Nephron (organoid): ENCODE results near the gene NIT1.
A peak's percentile ranks its signal among the peaks of the same experiment; 100 is the strongest.
"Not testable (repeated sequence)": the region's sequence is repeated elsewhere in the genome, so short reads cannot be mapped to it uniquely, and the experiment has no call there.

Experiments
- H3K27ac Mint-ChIP-seq, 3 experiments: 2 replicates each; pipeline ENCODE4 v1.8.0; 2020; ENCODE audit warnings: mixed read lengths in 3 of 3, mild to moderate bottlenecking in 2 of 3, moderate library complexity in 1 of 3
- H3K27me3 Mint-ChIP-seq: 2 replicates; pipeline ENCODE4 v1.8.0; 2021; ENCODE audit warnings: low read depth, mild to moderate bottlenecking, moderate library complexity, mixed read lengths
- H3K36me3 Mint-ChIP-seq: 2 replicates; pipeline ENCODE4 v1.8.0; 2020; ENCODE audit warnings: low read depth, mixed read lengths
- H3K4me1 Mint-ChIP-seq: 2 replicates; pipeline ENCODE4 v1.8.0; 2020; ENCODE audit warnings: mixed read lengths
- H3K4me3 Mint-ChIP-seq, 3 experiments: 2 replicates each; pipeline ENCODE4 v1.8.0; 2020; ENCODE audit warnings: mild to moderate bottlenecking in 3 of 3, mixed read lengths in 3 of 3, moderate library complexity in 2 of 3
- H3K9me3 Mint-ChIP-seq: 2 replicates; pipeline ENCODE4 v1.8.0; 2020; ENCODE audit warnings: mixed read lengths
- CTCF ChIP-seq, 3 experiments: fragments of 200-600 bp; sonication (generic); IDR thresholded peaks; one replicate each; pipeline ENCODE4 v1.5.0; 2021; ENCODE audit warnings: antibody characterized with exemption in 3 of 3; ENCODE audit not compliant: unreplicated experiment in 3 of 3

Gene NIT1

GRCh38 chr1:161111527-161111926 lies 6.4 kb upstream of the NIT1 start:
- Mint-ChIP-seq H3K27ac (no peak overlapping the region), H3K27me3 (no peaks in the 10 kb centered on the region), H3K9me3 (no peaks in the 10 kb centered on the region), H3K4me3 (no peak overlapping the region), H3K4me1 (peaks cover 8% of the 10 kb centered on the region), H3K36me3 (peaks cover 9% of the 10 kb centered on the region)
- TF ChIP-seq CTCF (IDR thresholded peaks at IDR 0.05; ENCODE audit: unreplicated experiment in 3 of 3), result no peak

- peaks cover 29% of the 10 kb centered on the region for H3K4me1 Mint-ChIP-seq
- no peak overlapping the region for H3K4me3 Mint-ChIP-seq
- no peaks in the 10 kb centered on the region for H3K9me3 Mint-ChIP-seq
- no peak overlapping the region for H3K27ac Mint-ChIP-seq
- peaks cover 5% of the 10 kb centered on the region for H3K36me3 Mint-ChIP-seq
- no peak for TF ChIP-seq CTCF (IDR thresholded peaks at IDR 0.05; ENCODE audit: unreplicated experiment in 3 of 3)
- H3K27me3 Mint-ChIP-seq, result no peaks in the 10 kb centered on the region
Observed at GRCh38 chr1:161113915-161114314, 4.0 kb upstream of the NIT1 start.

GRCh38 chr1:161114556-161114955 lies 3.3 kb upstream of the NIT1 start:
- H3K4me3 Mint-ChIP-seq, result no peak overlapping the region
- H3K9me3 Mint-ChIP-seq, result no peaks in the 10 kb centered on the region
- H3K36me3 Mint-ChIP-seq, result peaks cover 4% of the 10 kb centered on the region
- peaks cover 35% of the 10 kb centered on the region for H3K4me1 Mint-ChIP-seq
- no peaks in the 10 kb centered on the region for H3K27me3 Mint-ChIP-seq
- no peak for TF ChIP-seq CTCF (IDR thresholded peaks at IDR 0.05; ENCODE audit: unreplicated experiment in 3 of 3)
- no peak overlapping the region for H3K27ac Mint-ChIP-seq

GRCh38 chr1:161115132-161115711 lies 2.7 kb upstream of the NIT1 start:
- TF ChIP-seq CTCF (IDR thresholded peaks at IDR 0.05; ENCODE audit: unreplicated experiment in 3 of 3), result no peak
- Mint-ChIP-seq H3K27me3 (no peaks in the 10 kb centered on the region), H3K9me3 (no peaks in the 10 kb centered on the region), H3K36me3 (peaks cover 10% of the 10 kb centered on the region), H3K4me1 (peaks cover 41% of the 10 kb centered on the region), H3K4me3 (peak overlapping the region; percentile 95 to 98 (median 97)), H3K27ac (peak overlapping the region in 1 of 3 experiments; percentile 50)

- H3K36me3 Mint-ChIP-seq, result peaks cover 14% of the 10 kb centered on the region
- H3K4me1 Mint-ChIP-seq, result peaks cover 43% of the 10 kb centered on the region
- peak overlapping the region; percentile 95 to 98 (median 97) for H3K4me3 Mint-ChIP-seq
- not testable (repeated sequence) for H3K9me3 Mint-ChIP-seq, H3K27ac Mint-ChIP-seq, H3K27me3 Mint-ChIP-seq
Observed at GRCh38 chr1:161115961-161116360, 1.9 kb upstream of the NIT1 start.

GRCh38 chr1:161119092-161119903 lies 1.4 kb downstream of the NIT1 start:
- H3K4me3 Mint-ChIP-seq, result peak overlapping the region; percentile 95 to 98 (median 97)
- no peaks in the 10 kb centered on the region for H3K9me3 Mint-ChIP-seq

More at GRCh38 chr1:161119092-161119903, 1.4 kb downstream of the NIT1 start:
- peak overlapping the region; percentile 67 to 92 (median 83) for H3K27ac Mint-ChIP-seq
- no peaks in the 10 kb centered on the region for H3K27me3 Mint-ChIP-seq
- peaks cover 45% of the 10 kb centered on the region for H3K36me3 Mint-ChIP-seq
- peaks cover 43% of the 10 kb centered on the region for H3K4me1 Mint-ChIP-seq
- peak; percentile 31 to 46 (median 40) for TF ChIP-seq CTCF (IDR thresholded peaks at IDR 0.05; ENCODE audit: unreplicated experiment in 3 of 3)
